SK-N-SH (cell line): ENCODE measurements around the gene RCAN3.

Source experiments
- EP300 ChIP-seq, 2 experiments: IDR thresholded peaks; 2 replicates each; pipeline versions ENCODE4 v1.4.0 to v1.6.1; 2012; ENCODE audit warnings: borderline replicate concordance in 1 of 2, low read depth in 1 of 2, low read length in 1 of 2
- MXI1 ChIP-seq: IDR thresholded peaks from 2 replicates; pipeline ENCODE4 v1.6.1; 2012; ENCODE audit warnings: mild to moderate bottlenecking, low read depth, low read length, improper control_type of control experiment
- POLR2AphosphoS5 ChIP-seq: IDR thresholded peaks from 2 replicates; pipeline ENCODE4 v1.6.1; 2012; ENCODE audit warnings: low read depth, low read length
- SIN3A ChIP-seq: IDR thresholded peaks from 2 replicates; pipeline ENCODE4 v1.6.1; 2012; ENCODE audit warnings: low read depth, mild to moderate bottlenecking, low read length, moderate library complexity, borderline replicate concordance
- SMC3 ChIP-seq: IDR thresholded peaks from 2 replicates; pipeline ENCODE4 v1.6.1; 2012; ENCODE audit warnings: low read depth, low read length, improper control_type of control experiment
- TAF1 ChIP-seq: IDR thresholded peaks from 2 replicates; pipeline ENCODE4 v1.6.1; 2012; ENCODE audit warnings: low read depth, mild to moderate bottlenecking, low read length, moderate library complexity, borderline replicate concordance
- TF ChIP-seq, protein P1 (sequence below): fragments of 200-600 bp; sonication (generic); IDR thresholded peaks from 2 replicates; pipeline ENCODE4 v1.6.1; 2017; ENCODE audit warnings: antibody characterized with exemption, mild to moderate bottlenecking, moderate library complexity
- TF ChIP-seq, protein P2 (sequence below): IDR thresholded peaks from 2 replicates; pipeline ENCODE4 v1.4.0; 2012; ENCODE audit warnings: low read depth, borderline replicate concordance
- TF ChIP-seq, protein P3 (sequence below): IDR thresholded peaks from 2 replicates; pipeline ENCODE4 v1.6.1; 2012; ENCODE audit warnings: mild to moderate bottlenecking, low read depth, low read length, moderate library complexity
- TF ChIP-seq, protein P4 (sequence below): IDR thresholded peaks from 2 replicates; pipeline ENCODE4 v1.4.0; 2012; ENCODE audit warnings: low read depth

DNA sequence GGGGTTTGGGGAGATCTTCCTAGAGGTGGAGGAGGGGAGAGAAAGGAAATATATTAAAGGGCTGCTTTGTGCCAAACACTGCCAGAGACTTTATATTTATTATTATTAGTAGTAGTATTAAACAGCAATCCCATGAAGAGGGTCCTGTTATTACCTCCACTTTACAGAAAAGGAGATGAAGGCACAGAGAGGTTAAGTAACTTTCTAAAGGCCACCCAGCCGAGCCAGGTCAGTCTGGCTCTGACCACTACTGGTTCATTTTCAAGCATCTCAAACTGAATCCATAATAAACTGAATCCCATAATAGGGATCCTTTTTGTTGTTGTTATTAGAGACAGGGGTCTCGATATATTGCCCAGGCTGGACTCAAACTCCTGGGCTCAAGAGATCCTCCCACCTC lies 65.8 kb downstream of the RCAN3 start:
- TF ChIP-seq, protein P1, sequence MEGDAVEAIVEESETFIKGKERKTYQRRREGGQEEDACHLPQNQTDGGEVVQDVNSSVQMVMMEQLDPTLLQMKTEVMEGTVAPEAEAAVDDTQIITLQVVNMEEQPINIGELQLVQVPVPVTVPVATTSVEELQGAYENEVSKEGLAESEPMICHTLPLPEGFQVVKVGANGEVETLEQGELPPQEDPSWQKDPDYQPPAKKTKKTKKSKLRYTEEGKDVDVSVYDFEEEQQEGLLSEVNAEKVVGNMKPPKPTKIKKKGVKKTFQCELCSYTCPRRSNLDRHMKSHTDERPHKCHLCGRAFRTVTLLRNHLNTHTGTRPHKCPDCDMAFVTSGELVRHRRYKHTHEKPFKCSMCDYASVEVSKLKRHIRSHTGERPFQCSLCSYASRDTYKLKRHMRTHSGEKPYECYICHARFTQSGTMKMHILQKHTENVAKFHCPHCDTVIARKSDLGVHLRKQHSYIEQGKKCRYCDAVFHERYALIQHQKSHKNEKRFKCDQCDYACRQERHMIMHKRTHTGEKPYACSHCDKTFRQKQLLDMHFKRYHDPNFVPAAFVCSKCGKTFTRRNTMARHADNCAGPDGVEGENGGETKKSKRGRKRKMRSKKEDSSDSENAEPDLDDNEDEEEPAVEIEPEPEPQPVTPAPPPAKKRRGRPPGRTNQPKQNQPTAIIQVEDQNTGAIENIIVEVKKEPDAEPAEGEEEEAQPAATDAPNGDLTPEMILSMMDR: no peak
- TF ChIP-seq SIN3A (no peak), MXI1 (no peak), POLR2AphosphoS5 (no peak), TAF1 (no peak), EP300 (IDR thresholded peaks at IDR 0.05; ENCODE audit: borderline replicate concordance in 1 of 2, low read depth in 1 of 2, low read length in 1 of 2) (no peak), SMC3 (no peak)
- TF ChIP-seq, protein P2, sequence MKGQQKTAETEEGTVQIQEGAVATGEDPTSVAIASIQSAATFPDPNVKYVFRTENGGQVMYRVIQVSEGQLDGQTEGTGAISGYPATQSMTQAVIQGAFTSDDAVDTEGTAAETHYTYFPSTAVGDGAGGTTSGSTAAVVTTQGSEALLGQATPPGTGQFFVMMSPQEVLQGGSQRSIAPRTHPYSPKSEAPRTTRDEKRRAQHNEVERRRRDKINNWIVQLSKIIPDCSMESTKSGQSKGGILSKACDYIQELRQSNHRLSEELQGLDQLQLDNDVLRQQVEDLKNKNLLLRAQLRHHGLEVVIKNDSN: no peak
- TF ChIP-seq, protein P3, sequence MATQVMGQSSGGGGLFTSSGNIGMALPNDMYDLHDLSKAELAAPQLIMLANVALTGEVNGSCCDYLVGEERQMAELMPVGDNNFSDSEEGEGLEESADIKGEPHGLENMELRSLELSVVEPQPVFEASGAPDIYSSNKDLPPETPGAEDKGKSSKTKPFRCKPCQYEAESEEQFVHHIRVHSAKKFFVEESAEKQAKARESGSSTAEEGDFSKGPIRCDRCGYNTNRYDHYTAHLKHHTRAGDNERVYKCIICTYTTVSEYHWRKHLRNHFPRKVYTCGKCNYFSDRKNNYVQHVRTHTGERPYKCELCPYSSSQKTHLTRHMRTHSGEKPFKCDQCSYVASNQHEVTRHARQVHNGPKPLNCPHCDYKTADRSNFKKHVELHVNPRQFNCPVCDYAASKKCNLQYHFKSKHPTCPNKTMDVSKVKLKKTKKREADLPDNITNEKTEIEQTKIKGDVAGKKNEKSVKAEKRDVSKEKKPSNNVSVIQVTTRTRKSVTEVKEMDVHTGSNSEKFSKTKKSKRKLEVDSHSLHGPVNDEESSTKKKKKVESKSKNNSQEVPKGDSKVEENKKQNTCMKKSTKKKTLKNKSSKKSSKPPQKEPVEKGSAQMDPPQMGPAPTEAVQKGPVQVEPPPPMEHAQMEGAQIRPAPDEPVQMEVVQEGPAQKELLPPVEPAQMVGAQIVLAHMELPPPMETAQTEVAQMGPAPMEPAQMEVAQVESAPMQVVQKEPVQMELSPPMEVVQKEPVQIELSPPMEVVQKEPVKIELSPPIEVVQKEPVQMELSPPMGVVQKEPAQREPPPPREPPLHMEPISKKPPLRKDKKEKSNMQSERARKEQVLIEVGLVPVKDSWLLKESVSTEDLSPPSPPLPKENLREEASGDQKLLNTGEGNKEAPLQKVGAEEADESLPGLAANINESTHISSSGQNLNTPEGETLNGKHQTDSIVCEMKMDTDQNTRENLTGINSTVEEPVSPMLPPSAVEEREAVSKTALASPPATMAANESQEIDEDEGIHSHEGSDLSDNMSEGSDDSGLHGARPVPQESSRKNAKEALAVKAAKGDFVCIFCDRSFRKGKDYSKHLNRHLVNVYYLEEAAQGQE: no peak
- TF ChIP-seq, protein P4, sequence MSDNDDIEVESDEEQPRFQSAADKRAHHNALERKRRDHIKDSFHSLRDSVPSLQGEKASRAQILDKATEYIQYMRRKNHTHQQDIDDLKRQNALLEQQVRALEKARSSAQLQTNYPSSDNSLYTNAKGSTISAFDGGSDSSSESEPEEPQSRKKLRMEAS: no peak
